ENCODE data around the gene COP1.

DNA sequence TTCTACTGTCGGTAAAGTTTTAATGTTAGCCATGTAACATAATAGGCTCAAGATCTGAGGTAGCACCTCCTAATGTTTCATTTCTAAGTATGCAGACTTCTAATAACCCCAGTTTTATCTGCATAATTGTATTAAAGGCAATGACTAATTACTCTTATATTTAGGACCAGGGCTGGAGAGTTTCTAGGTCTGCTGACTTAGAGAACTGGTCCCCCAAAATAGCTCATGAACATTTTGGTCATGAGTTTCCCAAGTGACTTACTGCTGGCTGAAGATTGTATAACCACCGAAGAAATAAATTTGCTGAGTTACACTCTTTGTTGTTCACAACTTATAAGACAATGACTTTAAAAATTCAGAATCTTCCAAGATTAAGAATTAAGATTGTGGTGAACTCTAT lies 265.9 kb downstream of the COP1 start:
- no peak for TF ChIP-seq POLR2A (IDR thresholded peaks at IDR 0.05)
- TF ChIP-seq, protein P1, sequence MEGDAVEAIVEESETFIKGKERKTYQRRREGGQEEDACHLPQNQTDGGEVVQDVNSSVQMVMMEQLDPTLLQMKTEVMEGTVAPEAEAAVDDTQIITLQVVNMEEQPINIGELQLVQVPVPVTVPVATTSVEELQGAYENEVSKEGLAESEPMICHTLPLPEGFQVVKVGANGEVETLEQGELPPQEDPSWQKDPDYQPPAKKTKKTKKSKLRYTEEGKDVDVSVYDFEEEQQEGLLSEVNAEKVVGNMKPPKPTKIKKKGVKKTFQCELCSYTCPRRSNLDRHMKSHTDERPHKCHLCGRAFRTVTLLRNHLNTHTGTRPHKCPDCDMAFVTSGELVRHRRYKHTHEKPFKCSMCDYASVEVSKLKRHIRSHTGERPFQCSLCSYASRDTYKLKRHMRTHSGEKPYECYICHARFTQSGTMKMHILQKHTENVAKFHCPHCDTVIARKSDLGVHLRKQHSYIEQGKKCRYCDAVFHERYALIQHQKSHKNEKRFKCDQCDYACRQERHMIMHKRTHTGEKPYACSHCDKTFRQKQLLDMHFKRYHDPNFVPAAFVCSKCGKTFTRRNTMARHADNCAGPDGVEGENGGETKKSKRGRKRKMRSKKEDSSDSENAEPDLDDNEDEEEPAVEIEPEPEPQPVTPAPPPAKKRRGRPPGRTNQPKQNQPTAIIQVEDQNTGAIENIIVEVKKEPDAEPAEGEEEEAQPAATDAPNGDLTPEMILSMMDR (IDR thresholded peaks at IDR 0.05), result no peak

All from uterus (tissue), 2 donors.